Sigmoid colon (tissue), 7 donors: ENCODE data around the gene ELAC1. TPM values are rescaled to one million over a fixed set of nuclear protein-coding genes. Genes with fewer than 3 reads are reported as not detected.

Experiments
- DNase-seq: peaks from one replicate; pipeline ENCODE4 v3.0.0-alpha.2; 2019
- H3K27ac ChIP-seq, 4 donors: fragments of 200-600 bp; sonication (generic); one replicate each; pipeline ENCODE4 v1.5.1; 2016 to 2019; ENCODE audit warnings: mild to moderate bottlenecking in 1 of 4
- H3K27me3 ChIP-seq, 3 donors: fragments of 200-600 bp; sonication (generic); one replicate each; pipeline ENCODE4 v1.5.1; 2019; ENCODE audit warnings: mild to moderate bottlenecking in 1 of 3
- H3K36me3 ChIP-seq, 4 donors: fragments of 200-600 bp; sonication (generic); one replicate each; pipeline ENCODE4 v1.5.1; 2016 to 2019
- H3K4me1 ChIP-seq, 4 donors: fragments of 200-600 bp; sonication (generic); one replicate each; pipeline ENCODE4 v1.5.1; 2017 to 2019
- H3K4me3 ChIP-seq, 4 donors: fragments of 200-600 bp; sonication (generic); one replicate each; pipeline ENCODE4 v1.5.1; 2017 to 2019; ENCODE audit warnings: mild to moderate bottlenecking in 2 of 4, moderate library complexity in 1 of 4
- H3K9me3 ChIP-seq, 4 donors: fragments of 200-600 bp in 3 of 4; sonication (generic) in 3 of 4; one replicate each; pipeline versions ENCODE4 v1.5.1 to v1.6.1; 2013 to 2019
- CTCF ChIP-seq, 4 experiments: fragments of 450-650 bp in 3 of 4; fragments of 200-600 bp in 1 of 4; IDR thresholded peaks; one replicate each; pipeline ENCODE4 v1.5.1; 2016 to 2019; ENCODE audit warnings: antibody characterized with exemption in 4 of 4, mild to moderate bottlenecking in 3 of 4, moderate library complexity in 2 of 4
- EP300 ChIP-seq, 4 donors: sonication (generic); formaldehyde crosslinking; IDR thresholded peaks; one replicate each; pipeline ENCODE4 v1.6.1; 2017; ENCODE audit warnings: antibody characterized with exemption in 4 of 4
- POLR2A ChIP-seq, 2 donors: fragments of 450-650 bp; IDR thresholded peaks; one replicate each; pipeline ENCODE4 v1.6.1; 2016; ENCODE audit warnings: antibody characterized with exemption in 2 of 2, mild to moderate bottlenecking in 2 of 2, moderate library complexity in 2 of 2
- POLR2AphosphoS5 ChIP-seq, 4 donors: sonication (generic); formaldehyde crosslinking; IDR thresholded peaks; one replicate each; pipeline ENCODE4 v1.6.1; 2017; ENCODE audit warnings: antibody characterized with exemption in 4 of 4
- WGBS, 2 donors: extraction: QIAGEN DNeasy Blood & Tissue Kit; methylation state at CpG; one replicate each; pipeline ENCODE4 v1.1.7; 2013; 5-methylcytosine and 5-hydroxymethylcytosine counted together
- intact Hi-C: fragments of 100-400 bp; cut with DNase I; formaldehyde crosslinking; loops from one replicate; pipeline ENCODE4 v1.15.1; 2023
- polyA plus RNA-seq, 3 donors: library from polyadenylated mRNA; stranded (reverse); fragments of 200-250 nt; gene quantifications; one replicate each; pipeline ENCODE4 v1.2.3, GENCODE V29; 2013
- total RNA-seq, 4 donors: library from RNA; depleted of rRNA; stranded (reverse); fragments of >200 nt; gene quantifications; one replicate each; pipeline ENCODE4 v1.1.0, GENCODE V29; 2016
- donor health status: healthy with polysubstance abuse.
- donor health status: Bipolar disorder and iron deficiency.
- donor health status: healthy.

The ELAC1 gene
- total and polyA plus RNA-seq, 7 donors: 3.9 to 8.1 (median 5.4) TPM

- Histone ChIP-seq H3K4me1 (peaks cover 0 to 48% (median 43%) of the 10 kb centered on the region in 4 donors), H3K27me3 (no peaks in the 10 kb centered on the region), H3K36me3 (no peaks in the 10 kb centered on the region), H3K9me3 (no peaks in the 10 kb centered on the region), H3K27ac (peak overlapping the region; percentile 95 to 99 (median 98)), H3K4me3 (peak overlapping the region; percentile 42 to 86 (median 74))
- no peak for TF ChIP-seq POLR2A (IDR thresholded peaks at IDR 0.05)
- no peak for TF ChIP-seq EP300 (IDR thresholded peaks at IDR 0.05)
- no peak for TF ChIP-seq CTCF (IDR thresholded peaks at IDR 0.05)
- no peak for TF ChIP-seq POLR2AphosphoS5 (IDR thresholded peaks at IDR 0.05)
- DNase-seq: no peak
- intact Hi-C loops: loop anchor here (1.0 to 5.0 kb wide), 2 partner anchors 62 to 747 kb away; partner anchors contain the start of gene MBD1
- WGBS, 2 donors: 3 to 12% methylated on average over 10 of the region's 10 CpGs
Measured at GRCh38 chr18:51029378-51029693, 61.5 kb downstream of the ELAC1 start.

GRCh38 chr18:51029694-51030536 is 62.1 kb downstream of the ELAC1 start, which contains the start of gene SMAD4:
Gene SMAD4, plus strand, starts transcription at chr18:51030213. Its CDS starts 16,834 bp downstream, at chr18:51047047.
- 0% methylated on average over 79 of the region's 79 CpGs for WGBS, 2 donors
- intact Hi-C loops: loop anchor here (1.0 to 5.0 kb wide), 5 partner anchors 63 to 1543 kb away; partner anchors contain the start of genes C18orf32, MBD1, ME2 and MRO
- peak within 1 kb of the TSS; percentile 95 to 99 (median 98) for H3K27ac ChIP-seq
- H3K9me3 ChIP-seq: no peaks in the 10 kb centered on the region
- H3K4me1 ChIP-seq: peaks cover 0 to 54% (median 49%) of the 10 kb centered on the region in 4 donors
- no peaks in the 10 kb centered on the region for H3K27me3 ChIP-seq
- no peaks in the 10 kb centered on the region for H3K36me3 ChIP-seq
- peak; percentile 98 for DNase-seq
- peak in 1 of 4 experiments; percentile 18 for TF ChIP-seq CTCF (IDR thresholded peaks at IDR 0.05)
- peak in 1 of 4 donors; percentile 45 for TF ChIP-seq EP300 (IDR thresholded peaks at IDR 0.05)
- peak; percentile 93 to 98 (median 96) for TF ChIP-seq POLR2AphosphoS5 (IDR thresholded peaks at IDR 0.05)
- TF ChIP-seq POLR2A (IDR thresholded peaks at IDR 0.05): peak; percentile 92 to 93
- peak within 1 kb of the TSS; percentile 42 to 86 (median 74) for H3K4me3 ChIP-seq

DNA sequence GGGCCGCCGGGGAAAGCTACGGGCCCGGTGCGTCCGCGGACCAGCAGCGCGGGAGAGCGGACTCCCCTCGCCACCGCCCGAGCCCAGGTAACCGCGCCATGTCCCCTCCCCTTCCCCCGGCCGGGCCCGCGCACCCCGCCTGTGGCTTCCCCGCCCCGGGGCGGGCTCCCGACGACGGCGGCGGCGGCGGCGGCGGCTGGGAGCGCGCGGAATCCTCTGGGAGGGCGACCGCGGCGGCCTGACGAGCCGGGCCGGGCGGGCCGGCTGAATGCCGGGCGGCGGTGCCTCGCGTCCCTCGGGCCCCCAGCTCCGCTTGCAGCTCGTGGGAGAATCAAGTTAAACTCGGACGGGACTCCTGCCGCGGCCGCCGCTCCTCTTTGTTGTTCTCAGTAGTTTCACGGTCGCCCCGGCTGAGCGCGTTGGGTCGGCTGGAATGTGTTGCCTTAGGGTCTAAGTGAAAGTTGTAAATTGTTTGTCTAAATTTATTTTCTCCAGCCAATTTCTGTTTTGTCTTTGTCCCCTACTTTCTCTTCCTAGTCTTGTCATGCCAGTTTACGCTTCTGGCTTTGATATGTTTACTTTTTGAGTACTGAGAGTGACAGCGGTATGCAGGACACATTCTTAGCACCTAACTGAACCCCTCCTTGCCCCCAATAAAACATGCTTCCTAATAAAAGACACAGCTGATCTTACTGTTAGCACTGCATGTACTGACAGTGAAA is 62.9 kb downstream of the ELAC1 start:
- peak in 2 of 4 donors; percentile 14 to 30 for TF ChIP-seq POLR2AphosphoS5 (IDR thresholded peaks at IDR 0.05)
- TF ChIP-seq POLR2A (IDR thresholded peaks at IDR 0.05): no peak
- Histone ChIP-seq H3K4me1 (peaks cover 0 to 62% (median 57%) of the 10 kb centered on the region in 4 donors), H3K9me3 (no peaks in the 10 kb centered on the region), H3K27me3 (no peaks in the 10 kb centered on the region), H3K36me3 (no peaks in the 10 kb centered on the region), H3K27ac (peak overlapping the region; percentile 95 to 99 (median 98)), H3K4me3 (peak overlapping the region; percentile 42 to 86 (median 74))
- peak; percentile 85 for DNase-seq
- intact Hi-C loops: loop anchor here (1.0 to 5.0 kb wide), 3 partner anchors 151 to 1543 kb away; partner anchors contain the start of genes C18orf32, ME2 and MRO
- 1% methylated on average over 66 of the region's 66 CpGs for WGBS, 2 donors

DNA sequence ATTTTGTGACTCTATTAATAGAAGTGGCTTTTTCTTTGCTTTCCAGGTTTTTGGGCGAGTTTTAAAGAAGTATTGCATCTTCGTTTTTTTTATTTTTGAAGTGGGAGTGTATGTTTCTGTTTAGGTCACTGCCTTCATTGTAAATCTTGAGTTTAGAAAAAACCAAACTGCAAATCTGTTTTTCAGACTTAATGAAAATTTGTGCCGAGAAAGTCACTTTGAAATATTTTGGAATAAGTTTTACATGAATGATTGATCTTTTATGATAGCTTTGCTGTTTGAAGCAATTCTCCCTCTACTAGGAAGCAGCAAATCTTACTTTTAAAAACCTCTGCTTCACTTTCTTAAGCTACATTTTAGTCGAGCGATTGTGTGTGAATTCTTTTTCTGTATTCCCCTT is 64.4 kb downstream of the ELAC1 start:
- no peak for DNase-seq
- no peaks in the 10 kb centered on the region for H3K36me3 ChIP-seq
- intact Hi-C loops: loop anchor here (5.0 kb wide), 2 partner anchors 210 to 1545 kb away; partner anchors contain the start of genes C18orf32 and MRO
- WGBS, 2 donors: 30 to 42% methylated on average over 5 of the region's 5 CpGs
- H3K9me3 ChIP-seq: no peaks in the 10 kb centered on the region
- H3K27ac ChIP-seq: peak overlapping the region; percentile 95 to 99 (median 98)
- no peaks in the 10 kb centered on the region for H3K27me3 ChIP-seq
- no peak for TF ChIP-seq POLR2AphosphoS5 (IDR thresholded peaks at IDR 0.05)
- no peak for TF ChIP-seq EP300 (IDR thresholded peaks at IDR 0.05)
- TF ChIP-seq CTCF (IDR thresholded peaks at IDR 0.05): no peak
- TF ChIP-seq POLR2A (IDR thresholded peaks at IDR 0.05): no peak
- peak overlapping the region; percentile 0 to 86 (median 74) for H3K4me3 ChIP-seq
- peaks cover 0 to 74% (median 71%) of the 10 kb centered on the region in 4 donors for H3K4me1 ChIP-seq
